K562 (cell line): ENCODE data around the gene GREB1. TPM values are rescaled to one million over a fixed set of nuclear protein-coding genes. Genes with fewer than 3 reads are reported as not detected.

ENCODE experiments used
- ATAC-seq: fragments of 200-7000 bp; cut with Tn5 transposase; 3 replicates; pipeline ENCODE4 v1.9.1; 2020; ENCODE audit warnings: moderate library complexity
- BruUV-seq: library from RNA; stranded (reverse); fragments of 400-500 nt; replicated peaks from 2 replicates; lab custom pipeline; 2021; lab: Mats Ljungman, UMichigan
- CTCF ChIA-PET: fragments of 300-600 bp; formaldehyde crosslinking; extraction: SDS; loops from one replicate; lab custom pipeline; 2021; ENCODE audit warnings: low intra/inter-chr PET ratio; lab: Yijun Ruan, JAX
- POLR2A ChIA-PET: fragments of 300-600, 350-650 bp; sonication (Branson Sonifier 250); formaldehyde crosslinking; extraction: SDS; loops from one replicate; lab custom pipeline; 2021; ENCODE audit warnings: antibody characterized with exemption, inconsistent platforms; lab: Yijun Ruan, JAX
- DNase-seq, 4 experiments: peaks; one replicate each; pipeline versions ENCODE4 v3.0.0 to v3.0.0-alpha.2; 2011 to 2018; ENCODE audit warnings: low spot score in 3 of 4, mixed read lengths in 3 of 4; ENCODE audit errors: extremely low read depth in 1 of 4
- FAIRE-seq: peaks from 2 replicates; lab custom pipeline; 2011; peaks lifted over from hg19 to GRCh38; lab: Jason Lieb, UNC
- H2AFZ ChIP-seq: 2 replicates; pipeline ENCODE4 v1.6.0; 2011; ENCODE audit warnings: low read depth, low read length, control low read depth, inconsistent platforms
- H3K27ac ChIP-seq: fragments of 200-600 bp; 3 replicates; pipeline ENCODE4 v1.8.0; 2011; ENCODE audit warnings: low read depth, mild to moderate bottlenecking, control low read depth, inconsistent platforms, low read length, moderate library complexity, mixed read lengths; ENCODE audit errors: extremely low read depth
- H3K27me3 ChIP-seq, 2 experiments: fragments of 300-600 bp in 1 of 2; 2 replicates in 1 of 2; 3 replicates in 1 of 2; pipeline versions ENCODE4 v1.6.0 to v1.8.0; 2011; ENCODE audit warnings: inconsistent platforms in 2 of 2, low read length in 2 of 2, mild to moderate bottlenecking in 1 of 2, mixed read lengths in 1 of 2, moderate library complexity in 1 of 2; ENCODE audit not compliant: control insufficient read depth in 2 of 2, insufficient read depth in 2 of 2
- H3K36me3 ChIP-seq: fragments of 300-600 bp; 3 replicates; pipeline ENCODE4 v1.8.0; 2011; ENCODE audit warnings: mild to moderate bottlenecking, low read length, inconsistent platforms; ENCODE audit not compliant: control insufficient read depth, insufficient read depth
- H3K4me1 ChIP-seq, 2 experiments: fragments of 200-600 bp in 1 of 2; replicated peaks in 1 of 2; 2 replicates in 1 of 2; 3 replicates in 1 of 2; pipeline versions ENCODE4 v1.5.1 to v1.8.0; 2011; ENCODE audit warnings: inconsistent platforms in 2 of 2, low read length in 2 of 2, mild to moderate bottlenecking in 1 of 2, mixed read lengths in 1 of 2, moderate library complexity in 1 of 2; ENCODE audit not compliant: control insufficient read depth in 2 of 2, insufficient read depth in 2 of 2
- H3K4me2 ChIP-seq: 2 replicates; pipeline ENCODE4 v1.6.1; 2011; ENCODE audit warnings: low read length, control low read depth, inconsistent platforms, mixed read lengths; ENCODE audit not compliant: insufficient read depth
- H3K4me3 ChIP-seq: fragments of 200-600 bp; sonication (generic), shearing (Covaris generic); 2 replicates; pipeline ENCODE4 v1.5.1; 2016; ENCODE audit warnings: control low read depth, inconsistent platforms
- H3K79me2 ChIP-seq: fragments of 200-600 bp; 3 replicates; pipeline ENCODE4 v1.8.0; 2011; ENCODE audit warnings: low read length, inconsistent platforms; ENCODE audit not compliant: control insufficient read depth, insufficient read depth
- H3K9ac ChIP-seq, 2 experiments: 2 replicates each; pipeline versions ENCODE4 v1.6.0 to v1.6.1; 2011; ENCODE audit warnings: low read depth in 2 of 2, low read length in 2 of 2, control low read depth in 1 of 2, inconsistent platforms in 1 of 2, mild to moderate bottlenecking in 1 of 2, mixed read lengths in 1 of 2; ENCODE audit not compliant: insufficient read depth in 1 of 2
- H3K9me1 ChIP-seq: one replicate; pipeline ENCODE4 v1.6.0; 2011; ENCODE audit warnings: inconsistent platforms, mild to moderate bottlenecking, low read length, moderate library complexity; ENCODE audit not compliant: control insufficient read depth, insufficient read depth
- H3K9me3 ChIP-seq: replicated peaks from 2 replicates; pipeline ENCODE4 v1.5.1; 2011; ENCODE audit warnings: low read depth, low read length, inconsistent platforms; ENCODE audit not compliant: control insufficient read depth, insufficient read depth
- H4K20me1 ChIP-seq: replicated peaks from 2 replicates; pipeline ENCODE4 v1.6.1; 2011; ENCODE audit warnings: low read length, inconsistent platforms, mixed read lengths; ENCODE audit not compliant: control insufficient read depth, insufficient read depth
- ATF1 ChIP-seq, 2 experiments: fragments of 450-650 bp in 1 of 2; IDR thresholded peaks; 2 replicates each; pipeline ENCODE4 v1.6.1; 2016; ENCODE audit warnings: missing compliant biosample characterization in 1 of 2, missing genetic modification characterization in 1 of 2
- BACH1 ChIP-seq: fragments of 200-800 bp; sonication (Bioruptor generic); IDR thresholded peaks from 2 replicates; pipeline ENCODE4 v1.6.1; 2016; ENCODE audit warnings: missing genetic modification characterization, missing compliant biosample characterization
- CBX3 ChIP-seq, 2 experiments: IDR thresholded peaks; 1 replicate in 1 of 2; 2 replicates in 1 of 2; pipeline ENCODE4 v1.6.1; 2012; ENCODE audit warnings: inconsistent platforms in 2 of 2, low read length in 2 of 2, borderline replicate concordance in 1 of 2, control low read depth in 1 of 2
- CTCFL ChIP-seq: IDR thresholded peaks from 2 replicates; pipeline ENCODE4 v1.6.1; 2011; ENCODE audit warnings: borderline replicate concordance, low read depth, mild to moderate bottlenecking, moderate library complexity, low read length; ENCODE audit not compliant: insufficient read depth, poor library complexity, severe bottlenecking
- CXXC5 ChIP-seq: fragments of 250-450 bp; sonication (Bioruptor Pico); IDR thresholded peaks from 2 replicates; pipeline ENCODE4 v1.8.0; 2022; ENCODE audit warnings: inconsistent platforms, mild to moderate bottlenecking, moderate library complexity
- ESRRA ChIP-seq: fragments of 450-650 bp; IDR thresholded peaks from 2 replicates; pipeline ENCODE4 v1.6.1; 2014; ENCODE audit warnings: low read depth, mild to moderate bottlenecking, moderate library complexity, borderline replicate concordance
- FUS ChIP-seq: fragments of 200-400 bp; formaldehyde crosslinking; optimal IDR thresholded peaks from 2 replicates; pipeline ENCODE3; 2017; ENCODE audit warnings: low read depth, low read length
- JUND ChIP-seq, 2 experiments: IDR thresholded peaks; 2 replicates in 1 of 2; 3 replicates in 1 of 2; pipeline ENCODE4 v1.6.1; 2011; ENCODE audit warnings: borderline replicate concordance in 2 of 2, low read depth in 2 of 2, low read length in 2 of 2, improper control_type of control experiment in 1 of 2, missing biosample characterization in 1 of 2, missing genetic modification characterization in 1 of 2, missing genetic modification reagents in 1 of 2
- MNT ChIP-seq, 2 experiments: fragments of 450-650 bp; conservative IDR thresholded peaks; 2 replicates each; pipeline ENCODE4 v1.6.1; 2017; ENCODE audit warnings: mild to moderate bottlenecking in 2 of 2, moderate library complexity in 2 of 2
- POLR2AphosphoS2 ChIP-seq: IDR thresholded peaks from 2 replicates; pipeline ENCODE4 v1.6.1; 2012; ENCODE audit warnings: low read length, improper control_type of control experiment
- SMC3 ChIP-seq: conservative IDR thresholded peaks from 2 replicates; pipeline ENCODE4 v1.6.1; 2011; ENCODE audit warnings: low read depth, low read length, improper control_type of control experiment; ENCODE audit not compliant: insufficient read depth
- ZNF561 ChIP-seq: fragments of 450-650 bp; formaldehyde crosslinking; conservative IDR thresholded peaks from 2 replicates; pipeline ENCODE4 v1.4.0; 2020; ENCODE audit warnings: mild to moderate bottlenecking, moderate library complexity
- ZNF696 ChIP-seq: fragments of 250-450 bp; sonication (Bioruptor Pico); conservative IDR thresholded peaks from 2 replicates; pipeline ENCODE4 v1.4.0; 2020; ENCODE audit warnings: mild to moderate bottlenecking, moderate library complexity
- WGBS: fragments of 100-300 bp; shearing (Covaris generic); methylation state at CpG from one replicate; pipeline ENCODE4 v1.1.6; 2016; ENCODE audit warnings: low coverage, mixed read lengths; ENCODE audit not compliant: insufficient coverage; ENCODE audit errors: missing lambda C conversion rate; 5-methylcytosine and 5-hydroxymethylcytosine counted together
- in situ Hi-C: fragments of 300-500 bp; cut with MboI; formaldehyde crosslinking; loops from 4 replicates; pipeline ENCODE4 v1.15.0; 2018; ENCODE audit warnings: inconsistent platforms, mixed read lengths
- intact Hi-C: fragments of 100-400 bp; cut with micrococcal nuclease; formaldehyde crosslinking; loops from 2 replicates; pipeline ENCODE4 v1.14.2; 2022
- polyA plus RNA-seq, 8 experiments: library from polyadenylated mRNA; depleted of rRNA in 4 of 8; stranded (reverse) in 5 of 8; unstranded in 3 of 8; fragments of >200 nt; fragmentation: Nextera tagmentation in 2 of 8; fragmentation: Illumina TruSeq in 1 of 8; extraction: Ambion mirVana in 2 of 8; extraction: Trizol in 1 of 8; gene quantifications; 2 replicates each; pipeline versions ENCODE4 v1.2.1 to v1.2.3, GENCODE V29; 2011 to 2014; ENCODE audit warnings: inconsistent platforms in 1 of 8, missing spikeins in 1 of 8
- total RNA-seq, 7 experiments: library from RNA; depleted of rRNA in 6 of 7; stranded (reverse); fragments of >200 nt in 6 of 7; fragmentation: Illumina TruSeq in 2 of 7; extraction: Trizol in 2 of 7; gene quantifications; 2 replicates each; pipeline versions ENCODE4 v1.2.1 to v1.2.3, GENCODE V29; 2011 to 2021; ENCODE audit warnings: low replicate concordance in 1 of 7

Gene GREB1
- total and polyA plus RNA-seq, 9 of the 15 experiments (the other 6 are each of a cell fraction or from before 2014, with no cell fraction given) = 0.04 to 0.86 (median 0.10) TPM; not detected in 1

DNA sequence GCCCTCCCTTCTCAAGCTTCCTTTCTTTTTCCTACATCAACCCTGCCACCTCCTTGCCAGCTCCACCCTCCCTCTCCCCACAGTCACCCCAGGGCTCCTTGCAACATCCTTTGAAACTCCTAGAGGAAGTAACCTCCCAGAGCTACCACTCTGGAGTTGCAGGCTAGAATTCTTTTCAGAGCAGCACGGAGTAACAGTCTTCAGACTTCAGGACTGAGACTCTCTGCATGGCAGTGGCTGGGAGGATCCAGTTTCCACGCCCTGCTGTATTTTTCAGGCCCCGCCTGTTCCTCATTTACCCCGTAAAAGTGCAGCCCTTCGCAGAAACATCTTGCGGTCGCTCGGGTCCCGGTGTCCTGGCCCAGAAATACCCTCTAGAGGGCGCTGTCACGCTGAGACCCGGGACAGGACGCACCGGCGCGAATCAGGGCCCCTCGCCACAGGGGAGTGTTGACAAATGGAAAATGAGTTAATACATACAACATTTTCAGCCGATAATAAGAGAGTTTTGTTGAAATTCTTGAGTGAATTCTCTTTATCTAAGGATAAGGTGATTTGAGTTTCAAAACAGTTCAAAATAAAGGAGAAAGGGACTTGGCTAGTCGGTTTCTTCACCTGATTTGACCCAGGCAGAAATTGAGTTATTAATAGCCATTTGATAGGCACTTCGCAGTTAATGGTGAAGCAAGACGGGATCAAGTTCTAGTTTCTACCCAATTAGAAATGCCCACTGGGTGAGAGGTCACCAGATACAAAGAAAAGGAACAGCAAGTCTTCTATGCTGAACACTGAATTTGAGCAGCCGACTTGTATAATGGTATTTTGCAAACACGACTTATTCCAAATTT lies 154.6 kb downstream of the GREB1 start:
- CTCF ChIA-PET = interaction anchor here (0.6 to 2.5 kb wide), 6 partner anchors 57 to 858 kb away, joined by 3 to 31 read pairs (median 4); no protein-coding TSS in a partner anchor
- peak; percentile 87 for FAIRE-seq
- TF ChIP-seq SMC3 (peak; percentile 53; the same call in 1 of the 2 replicates), ESRRA (peak; percentile 74; the same call in 1 of the 2 replicates), ZNF561 (CRISPR knock-in tag) (no peak), ZNF696 (CRISPR knock-in tag) (no peak), CBX3 (IDR thresholded peaks at IDR 0.05; ENCODE audit: borderline replicate concordance in 1 of 2, low read length in 2 of 2) (peak in 1 of 2 experiments; percentile 53; a peak in 1 of 3 replicates), CTCFL (peak; percentile 23), BACH1 (no peak), MNT (conservative IDR thresholded peaks at IDR 0.05) (peak in 1 of 2 experiments; percentile 62; a peak in 3 of 4 replicates), POLR2AphosphoS2 (no peak), FUS (no peak), ATF1 (CRISPR knock-in tag; IDR thresholded peaks at IDR 0.05) (no peak), ATF1 (tag; IDR thresholded peaks at IDR 0.05) (peak; percentile 43), JUND (IDR thresholded peaks at IDR 0.05; ENCODE audit: borderline replicate concordance, low read depth, low read length) (peak; percentile 43; the same call in 1 of the 2 replicates), JUND (tag; IDR thresholded peaks at IDR 0.05; ENCODE audit: borderline replicate concordance, low read depth, low read length) (no peak; the same call in 2 of the 3 replicates), CXXC5 (CRISPR knock-in tag) (peak; percentile 79)

More for the DNA sequence above, 154.6 kb downstream of the GREB1 start:
- Histone ChIP-seq H4K20me1 (no peaks in the 10 kb centered on the region), H3K36me3 (no peaks in the 10 kb centered on the region), H3K9ac (peak overlapping the region in 1 of 2 experiments; percentile 5; a peak in 2 of 4 replicates), H3K4me1 (peaks cover 0 to 6% of the 10 kb centered on the region in 2 experiments; a peak in 3 of 5 replicates), H3K27me3 (peaks cover 3 to 26% of the 10 kb centered on the region in 2 experiments; a peak in 3 of 5 replicates), H3K79me2 (no peaks in the 10 kb centered on the region), H2AFZ (peak overlapping the region; percentile 81), H3K27ac (no peak overlapping the region), H3K9me3 (no peaks in the 10 kb centered on the region), H3K4me2 (peak overlapping the region; percentile 57), H3K4me3 (no peak overlapping the region), H3K9me1 (no peaks in the 10 kb centered on the region)
- DNase-seq = peak; percentile 87 to 92 (median 89)
- WGBS = 6% methylated on average over 19 of the region's 23 CpGs
- in situ Hi-C loops = no loop called here
- POLR2A ChIA-PET = interaction anchor here (0.6 to 1.0 kb wide), 2 partner anchors 11 to 116 kb away, joined by 3 read pairs; no protein-coding TSS in a partner anchor
- peak; percentile 96 for ATAC-seq
- BruUV-seq = no TSS peak
- intact Hi-C loops = loop anchor here (1.0 to 2.0 kb wide), 2 partner anchors 56 to 91 kb away; no protein-coding TSS in a partner anchor
